Progenitor cell of endocrine pancreas (in vitro differentiated cells): ENCODE measurements around the gene TUBGCP2. TPM values are rescaled to one million over a fixed set of nuclear protein-coding genes. Genes with fewer than 3 reads are reported as not detected.

Experiments used
- DNase-seq: peaks from one replicate; pipeline ENCODE4 v3.0.0; 2021; ENCODE audit warnings: low spot score; ENCODE audit not compliant: unreplicated experiment
- H3K27ac Mint-ChIP-seq: 2 replicates; pipeline ENCODE4 v1.8.0; 2021; ENCODE audit warnings: mild to moderate bottlenecking, moderate library complexity, mixed read lengths
- H3K27me3 Mint-ChIP-seq: 2 replicates; pipeline ENCODE4 v1.8.0; 2021; ENCODE audit warnings: mixed read lengths
- H3K36me3 Mint-ChIP-seq: 2 replicates; pipeline ENCODE4 v1.8.0; 2022; ENCODE audit warnings: mixed read lengths; ENCODE audit not compliant: insufficient read depth
- H3K4me1 Mint-ChIP-seq: 2 replicates; pipeline ENCODE4 v1.8.0; 2021; ENCODE audit warnings: low read depth, mixed read lengths
- H3K4me3 Mint-ChIP-seq: 2 replicates; pipeline ENCODE4 v1.8.0; 2021; ENCODE audit warnings: low read depth, mild to moderate bottlenecking, moderate library complexity, mixed read lengths
- H3K9me3 Mint-ChIP-seq: 2 replicates; pipeline ENCODE4 v1.8.0; 2021; ENCODE audit warnings: low read depth, mixed read lengths
- CTCF ChIP-seq: fragments of 200-600 bp; sonication (generic); IDR thresholded peaks from one replicate; pipeline ENCODE4 v1.5.0; 2021; ENCODE audit warnings: antibody characterized with exemption, mild to moderate bottlenecking; ENCODE audit not compliant: unreplicated experiment
- total RNA-seq: library from RNA; stranded (reverse); gene quantifications from 2 replicates; pipeline ENCODE4 v1.2.1, GENCODE V29; 2021

TUBGCP2 gene
- total RNA-seq, 1 donor from 2014 or later: 77.0 TPM

DNA sequence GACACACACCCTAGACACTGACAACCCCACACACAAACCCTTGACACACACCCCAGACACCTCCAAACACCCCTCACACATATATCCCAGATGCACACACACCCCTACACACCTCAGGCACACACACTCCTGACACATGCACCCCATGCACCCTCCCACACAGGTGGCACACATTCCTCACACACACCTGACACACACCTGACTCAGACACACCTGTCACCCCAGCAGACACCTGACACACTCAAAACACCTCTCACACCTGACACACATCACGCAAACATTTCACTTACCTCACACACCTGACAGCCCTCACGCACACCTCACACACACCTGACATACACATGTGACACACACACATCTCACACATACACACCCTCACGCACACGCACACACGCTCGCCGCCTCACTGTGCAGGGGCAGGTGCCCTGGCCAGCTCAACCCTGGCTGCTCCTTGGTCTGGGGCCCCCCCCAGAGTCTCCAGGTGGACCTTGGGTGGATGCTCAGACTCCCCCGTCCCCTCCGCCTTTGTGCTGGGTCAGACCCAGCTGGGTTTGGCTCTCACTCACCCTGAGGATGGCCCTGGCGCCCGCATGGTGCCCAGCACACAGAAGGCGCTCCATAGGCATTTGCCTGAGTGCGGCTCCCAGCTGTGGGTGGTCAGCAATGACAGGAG lies 31.2 kb upstream of the TUBGCP2 start:
- Mint-ChIP-seq H3K4me3 (no peak overlapping the region), H3K9me3 (no peaks in the 10 kb centered on the region), H3K36me3 (no peaks in the 10 kb centered on the region), H3K27me3 (peaks cover 27% of the 10 kb centered on the region), H3K4me1 (peaks cover under 1% of the 10 kb centered on the region), H3K27ac (no peak overlapping the region)
- DNase-seq: no peak
- TF ChIP-seq CTCF: no peak

DNA sequence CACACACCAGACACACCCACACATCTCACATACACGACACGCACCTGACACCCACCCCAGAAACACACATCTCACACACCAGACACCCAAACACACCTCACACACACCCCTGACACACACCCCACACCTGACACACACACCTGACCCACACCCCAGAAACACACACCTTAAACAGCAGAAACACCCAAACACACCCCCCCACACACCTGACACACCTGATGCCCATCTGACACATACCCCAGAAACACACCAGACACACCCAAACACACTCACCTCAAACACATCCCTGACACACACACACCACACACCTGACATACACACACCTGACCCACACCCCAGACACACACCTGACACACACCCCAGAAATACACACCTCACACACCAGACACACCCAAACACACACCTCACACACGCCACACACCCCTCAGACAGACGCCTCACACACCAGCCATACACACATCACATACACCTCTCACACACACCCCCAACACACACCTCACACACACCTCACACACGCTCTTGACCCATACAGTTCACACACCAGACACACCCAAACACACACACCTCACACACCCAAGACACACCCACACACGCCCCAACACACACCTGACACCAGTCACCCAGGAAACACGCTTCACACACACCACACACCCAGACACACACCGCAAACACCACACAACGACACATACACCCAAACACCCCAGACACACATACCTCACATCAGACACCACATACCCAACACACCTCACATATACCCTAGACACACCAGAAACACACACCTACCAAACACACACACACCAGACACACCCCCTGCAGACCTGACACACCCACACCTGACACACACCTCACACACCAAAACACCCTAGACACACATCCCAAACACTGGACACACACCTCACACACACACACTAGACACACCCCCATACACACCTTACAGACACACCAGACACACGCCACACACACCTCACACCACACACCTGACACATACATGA lies 29.7 kb upstream of the TUBGCP2 start:
- H3K4me3 Mint-ChIP-seq: no peak overlapping the region
- no peak overlapping the region for H3K27ac Mint-ChIP-seq
- H3K36me3 Mint-ChIP-seq: peaks cover 1% of the 10 kb centered on the region
- peaks cover 27% of the 10 kb centered on the region for H3K27me3 Mint-ChIP-seq
- peaks cover 2% of the 10 kb centered on the region for H3K4me1 Mint-ChIP-seq
- TF ChIP-seq CTCF: no peak
- no peaks in the 10 kb centered on the region for H3K9me3 Mint-ChIP-seq
- DNase-seq: no peak

DNA sequence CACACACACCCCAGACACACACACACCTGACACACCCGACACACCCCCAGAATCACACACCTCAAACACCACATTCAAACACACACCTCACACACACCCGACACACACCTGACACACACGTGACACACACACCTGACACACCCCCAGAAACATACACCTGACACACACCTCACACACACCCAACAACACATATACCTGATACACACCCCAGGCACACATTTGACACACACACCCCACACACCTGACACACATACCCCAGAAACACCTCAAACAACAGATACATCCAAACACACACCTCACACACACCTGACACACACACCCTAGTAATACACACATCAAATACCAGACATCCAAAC lies 28.7 kb upstream of the TUBGCP2 start:
- DNase-seq: no peak
- Mint-ChIP-seq H3K36me3 (peaks cover 1% of the 10 kb centered on the region), H3K27me3 (peaks cover 31% of the 10 kb centered on the region), H3K9me3 (peaks cover 4% of the 10 kb centered on the region), H3K4me1 (peaks cover 2% of the 10 kb centered on the region), H3K4me3 (no peak overlapping the region), H3K27ac (no peak overlapping the region)
- no peak for TF ChIP-seq CTCF

DNA sequence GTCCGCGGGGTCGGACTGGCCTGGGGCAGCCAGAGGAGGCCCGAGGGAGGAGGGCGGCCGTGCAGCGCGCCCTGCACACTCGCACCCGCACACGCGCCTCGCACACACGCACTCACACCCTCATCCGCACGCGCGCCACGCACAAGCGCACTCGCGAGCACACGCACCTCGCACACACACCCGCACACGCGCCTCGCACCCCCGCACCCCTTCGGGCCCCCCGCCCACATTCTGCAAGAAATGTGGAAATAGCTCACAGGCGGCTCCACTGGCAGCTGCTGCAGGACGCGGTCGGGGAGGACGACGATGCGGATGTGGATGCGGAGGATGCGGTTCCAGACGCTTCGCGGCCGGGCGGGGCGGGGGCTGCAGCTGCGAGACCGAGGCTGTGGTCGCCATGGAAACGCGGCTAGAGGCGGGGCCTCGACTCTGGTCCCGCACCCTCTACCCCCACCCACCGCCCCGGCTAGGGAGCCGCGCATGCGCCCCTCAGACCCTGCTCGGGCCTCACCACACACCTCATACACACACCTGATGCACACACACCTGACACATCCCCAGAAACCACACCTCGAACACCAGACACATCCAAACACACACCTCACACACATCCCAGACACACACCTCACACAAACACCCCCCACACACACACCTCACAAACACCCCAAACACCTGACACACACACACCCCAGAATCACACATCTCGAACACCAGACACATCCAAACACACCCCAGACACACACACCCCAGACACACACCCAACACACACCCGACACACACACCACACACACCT lies 28.1 kb upstream of the TUBGCP2 start, which contains the start of gene CALY:
CALY (minus strand) TSS at position 320 of the 793 bp plus-strand sequence. CDS start 7,907 bp downstream, outside the sequence.
- H3K36me3 Mint-ChIP-seq: peaks cover 1% of the 10 kb centered on the region
- no peak within 1 kb of the TSS for H3K27ac Mint-ChIP-seq
- no peak for TF ChIP-seq CTCF
- peaks cover 4% of the 10 kb centered on the region for H3K9me3 Mint-ChIP-seq
- no peak for DNase-seq
- no peak within 1 kb of the TSS for H3K4me3 Mint-ChIP-seq
- peaks cover 33% of the 10 kb centered on the region for H3K27me3 Mint-ChIP-seq
- H3K4me1 Mint-ChIP-seq: peaks cover 2% of the 10 kb centered on the region

DNA sequence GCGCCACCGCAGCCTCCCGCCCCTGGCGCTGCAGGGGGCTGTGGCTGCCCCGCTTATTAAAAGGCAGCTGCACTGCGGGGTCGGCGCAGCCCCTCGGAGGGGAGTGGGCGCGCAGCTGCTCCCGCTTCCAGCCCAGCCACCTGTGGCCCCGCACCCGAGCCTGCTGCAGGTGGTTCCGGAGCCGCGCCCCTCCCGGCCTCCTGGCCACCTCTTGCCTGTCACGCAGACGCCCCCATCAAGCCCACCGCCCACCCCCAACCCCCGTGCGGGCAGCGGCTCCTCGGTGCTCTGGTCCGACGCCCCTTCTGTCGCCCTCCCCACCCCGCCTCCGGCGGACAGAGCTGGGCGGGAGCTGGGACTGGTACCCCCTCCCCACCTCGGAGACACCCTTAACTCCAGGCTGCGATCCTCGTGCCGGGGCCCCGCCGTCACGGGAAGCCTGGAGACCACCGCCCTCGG lies 27.5 kb upstream of the TUBGCP2 start:
- Mint-ChIP-seq H3K27ac (no peak overlapping the region), H3K4me3 (no peak overlapping the region), H3K27me3 (peaks cover 34% of the 10 kb centered on the region), H3K36me3 (peaks cover 1% of the 10 kb centered on the region), H3K4me1 (peaks cover 2% of the 10 kb centered on the region), H3K9me3 (peaks cover 4% of the 10 kb centered on the region)
- TF ChIP-seq CTCF: no peak
- DNase-seq: no peak
